H1 (cell line): ENCODE measurements around the gene LAMTOR4. TPM values are rescaled to one million over a fixed set of nuclear protein-coding genes. Genes with fewer than 3 reads are reported as not detected.

ENCODE experiments used
- BRCA1 ChIP-seq: IDR thresholded peaks from 2 replicates; pipeline ENCODE4 v1.6.1; 2012; ENCODE audit warnings: low read depth, low read length, improper control_type of control experiment
- EP300 ChIP-seq, 2 experiments: IDR thresholded peaks; 1 replicate in 1 of 2; 2 replicates in 1 of 2; pipeline ENCODE4 v1.6.1; 2011 to 2012; ENCODE audit warnings: low read depth in 2 of 2, low read length in 2 of 2, mild to moderate bottlenecking in 2 of 2, borderline replicate concordance in 1 of 2, inconsistent platforms in 1 of 2, moderate library complexity in 1 of 2
- JUND ChIP-seq: IDR thresholded peaks from 2 replicates; pipeline ENCODE4 v1.6.1; 2011; ENCODE audit warnings: mild to moderate bottlenecking, improper control_type of control experiment, low read length
- KDM5A ChIP-seq: fragments of 200-600 bp; IDR thresholded peaks from 2 replicates; pipeline ENCODE4 v1.7.1; 2012; ENCODE audit warnings: mild to moderate bottlenecking, low read length, inconsistent platforms, mixed read lengths
- MAFK ChIP-seq: IDR thresholded peaks from 2 replicates; pipeline ENCODE4 v1.6.1; 2012; ENCODE audit warnings: low read depth, mild to moderate bottlenecking, improper control_type of control experiment, low read length
- POLR2AphosphoS5 ChIP-seq: IDR thresholded peaks from 2 replicates; pipeline ENCODE4 v1.6.1; 2011; ENCODE audit warnings: low read depth, low read length
- SP1 ChIP-seq: IDR thresholded peaks from 2 replicates; pipeline ENCODE4 v1.6.1; 2011; ENCODE audit warnings: low read depth, low read length
- SP2 ChIP-seq: IDR thresholded peaks from 2 replicates; pipeline ENCODE4 v1.6.1; 2012; ENCODE audit warnings: mild to moderate bottlenecking, low read length, inconsistent platforms
- polyA plus RNA-seq, 7 experiments: library from polyadenylated mRNA; depleted of rRNA in 3 of 7; stranded (reverse) in 5 of 7; unstranded in 2 of 7; fragments of >200 nt in 5 of 7; fragments of 200-250 nt in 2 of 7; gene quantifications; 1 replicate in 5 of 7; 2 replicates in 1 of 7; 4 replicates in 1 of 7; pipeline versions ENCODE4 v1.2.1 to v1.2.3, GENCODE V29; 2011 to 2013; ENCODE audit warnings: missing spikeins in 2 of 7, mixed read lengths in 2 of 7
- total RNA-seq: library from RNA; stranded (reverse); fragmentation: NEBNext Ultra II Directional; extraction: Animal tissue kit (Norgen Biotek cat#: 25700); gene quantifications from 2 replicates; pipeline ENCODE4 v1.2.1, GENCODE V29; 2021

LAMTOR4 gene
- total and polyA plus RNA-seq, 2 of the 8 experiments (the other 6 are each of a cell fraction or from before 2014, with no cell fraction given) = 153 to 622 TPM

GRCh38 chr7:100158229-100159098 lies 9.7 kb downstream of the LAMTOR4 start, which contains the start of gene TRAPPC14 (continued):
- TF ChIP-seq POLR2AphosphoS5 (peak; percentile 14; the same call in 1 of the 2 replicates), EP300 (IDR thresholded peaks at IDR 0.05; ENCODE audit: borderline replicate concordance in 1 of 2, low read depth in 2 of 2, low read length in 2 of 2) (peak in 1 of 2 experiments; percentile 48; a peak in 1 of 3 replicates), KDM5A (0 out of 2 replicates have a peak, but pooled peaks have one; percentile 20), JUND (no peak), BRCA1 (no peak), SP1 (peak; percentile 28; the same call in 1 of the 2 replicates), MAFK (no peak), SP2 (no peak)
